Retina (tissue), 1 donor: ENCODE measurements around the gene TET3.
A peak's percentile ranks its signal among the peaks of the same experiment; 100 is the strongest.

Experiments
- DNase-seq: peaks from one replicate; pipeline ENCODE4 v3.0.0-alpha.2; 2016

Gene TET3

DNA sequence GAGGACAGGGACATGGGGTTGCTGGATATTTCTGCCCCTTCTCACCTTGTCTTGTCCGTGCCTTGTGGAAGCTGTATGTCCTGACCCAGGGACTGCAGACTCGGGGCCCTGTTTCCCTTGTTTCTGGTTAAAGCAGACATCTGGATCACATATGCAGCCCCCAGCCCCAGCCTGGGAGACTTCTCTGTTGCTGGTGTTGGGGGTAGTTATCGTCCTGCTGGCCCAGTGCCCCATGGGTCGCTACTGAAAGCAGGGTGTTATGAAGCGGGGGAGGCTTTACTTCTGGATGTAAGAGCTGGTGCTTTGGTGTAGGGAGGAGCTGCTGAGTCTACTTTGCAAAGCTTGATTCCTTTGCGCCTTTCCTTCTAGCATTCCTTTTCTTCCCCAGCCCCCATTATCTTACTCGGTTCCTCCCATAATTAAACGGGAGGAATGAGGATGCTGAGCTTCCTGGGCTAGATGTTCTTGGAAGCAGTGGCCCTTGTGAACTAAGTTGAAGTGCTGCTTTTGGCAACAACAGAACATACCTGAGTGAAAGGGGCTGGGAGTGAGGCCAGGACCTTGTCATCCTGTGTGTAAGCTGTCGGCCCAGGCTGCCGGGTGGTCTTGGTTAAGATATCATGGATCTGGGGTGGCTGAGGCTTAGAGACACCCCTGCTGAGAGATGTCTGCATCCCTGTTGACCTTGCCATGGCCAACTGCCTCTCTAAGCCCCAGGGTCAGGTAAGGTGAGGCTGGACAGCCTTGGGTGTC is 3.4 kb downstream of the TET3 start:
- peak; percentile 39 for DNase-seq

DNA sequence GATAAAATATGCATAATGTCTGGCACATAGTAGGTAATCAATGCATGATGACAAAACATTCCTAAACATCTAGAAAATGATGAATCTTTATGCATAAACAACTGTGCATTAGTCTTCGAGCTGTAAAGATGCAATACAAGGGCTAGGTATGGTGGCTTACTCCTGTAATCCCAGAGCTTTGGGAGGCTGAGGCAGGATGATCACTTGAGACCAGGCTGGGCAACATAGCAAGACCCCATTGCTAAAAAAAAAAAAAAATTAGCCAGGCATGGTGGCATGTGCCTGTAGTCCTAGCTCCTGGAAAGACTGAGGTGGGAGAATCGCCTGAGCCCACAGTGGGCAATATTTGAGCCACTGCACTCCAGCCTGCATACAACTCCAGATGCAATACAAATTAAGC is 5.3 kb downstream of the TET3 start:
- DNase-seq = no peak

DNA sequence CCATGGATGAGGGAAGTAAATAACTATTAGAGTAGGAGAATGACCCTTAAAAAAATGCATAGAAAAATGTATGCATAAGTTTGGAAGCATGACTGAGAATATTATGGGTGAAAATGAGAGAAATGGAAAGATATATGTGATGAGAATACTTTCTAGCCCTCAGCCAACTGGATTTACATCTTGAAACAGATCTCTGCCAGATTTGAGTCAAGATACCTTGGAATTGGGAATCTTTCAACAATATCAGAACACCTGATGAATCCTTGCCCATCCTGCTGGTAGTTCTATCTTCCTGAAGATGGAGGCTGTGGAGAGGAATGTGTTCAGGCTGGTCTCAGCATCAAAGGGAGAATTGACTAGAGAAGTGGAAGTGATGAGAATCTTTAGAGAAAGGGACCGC is 5.8 kb downstream of the TET3 start:
- DNase-seq = no peak

DNA sequence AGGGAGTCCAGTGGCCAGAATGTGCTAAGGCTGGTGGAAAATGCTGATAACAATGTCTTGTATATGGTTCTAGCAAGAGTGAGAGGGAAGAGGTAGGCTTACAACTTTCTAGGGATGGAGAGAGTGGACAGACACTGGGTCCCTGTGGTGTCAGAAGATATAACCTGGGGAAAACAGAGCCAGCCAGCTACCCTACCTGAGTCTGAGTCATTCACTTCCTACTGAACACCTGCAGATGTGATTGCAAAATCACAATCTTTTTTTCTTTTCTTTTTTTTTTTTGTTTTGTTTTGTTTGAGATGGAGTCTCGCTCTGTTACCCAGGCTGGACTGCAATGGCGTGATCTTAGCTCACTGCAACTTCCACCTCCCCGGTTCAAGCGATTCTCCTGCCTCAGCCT is 7.3 kb downstream of the TET3 start:
- no peak for DNase-seq

DNA sequence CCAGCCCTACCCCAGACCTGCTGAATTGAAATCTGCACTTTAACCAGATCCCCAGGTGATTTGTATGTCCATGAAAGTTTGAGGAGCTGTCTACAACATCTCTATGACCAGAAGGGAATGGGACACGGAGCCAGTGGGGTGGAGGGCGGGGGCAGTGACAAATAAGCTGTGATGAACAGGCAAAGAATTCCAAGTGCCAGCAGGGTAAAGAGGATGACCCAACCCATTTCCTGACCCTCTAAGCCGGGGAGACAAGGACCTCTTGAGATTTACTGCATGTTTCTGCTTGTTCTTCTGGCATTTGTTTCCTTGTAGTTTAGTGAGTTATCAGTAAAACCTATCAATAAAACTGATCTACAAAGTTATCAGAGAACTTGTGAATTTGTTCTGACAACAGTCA is 8.7 kb downstream of the TET3 start:
- DNase-seq = no peak

DNA sequence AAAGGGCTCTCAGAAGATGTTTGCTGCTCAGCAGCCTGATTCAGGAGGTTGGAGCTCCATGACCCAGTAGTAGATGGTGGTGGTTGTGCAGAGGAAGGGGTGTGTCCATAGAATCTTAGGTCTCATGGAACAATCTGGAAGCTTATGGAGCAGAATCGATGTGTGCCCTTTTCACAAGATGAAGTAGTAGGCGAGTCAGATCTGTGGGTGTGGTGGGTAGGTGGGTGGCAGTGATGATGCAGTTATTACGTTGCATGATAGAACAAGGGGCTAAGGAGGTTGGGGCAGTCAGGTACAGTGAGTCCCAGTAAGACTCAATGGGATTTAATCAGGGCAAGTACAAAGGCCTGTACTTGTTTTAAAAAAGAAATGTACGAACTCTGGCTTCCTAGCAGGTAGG is 9.1 kb downstream of the TET3 start:
- DNase-seq = no peak

DNA sequence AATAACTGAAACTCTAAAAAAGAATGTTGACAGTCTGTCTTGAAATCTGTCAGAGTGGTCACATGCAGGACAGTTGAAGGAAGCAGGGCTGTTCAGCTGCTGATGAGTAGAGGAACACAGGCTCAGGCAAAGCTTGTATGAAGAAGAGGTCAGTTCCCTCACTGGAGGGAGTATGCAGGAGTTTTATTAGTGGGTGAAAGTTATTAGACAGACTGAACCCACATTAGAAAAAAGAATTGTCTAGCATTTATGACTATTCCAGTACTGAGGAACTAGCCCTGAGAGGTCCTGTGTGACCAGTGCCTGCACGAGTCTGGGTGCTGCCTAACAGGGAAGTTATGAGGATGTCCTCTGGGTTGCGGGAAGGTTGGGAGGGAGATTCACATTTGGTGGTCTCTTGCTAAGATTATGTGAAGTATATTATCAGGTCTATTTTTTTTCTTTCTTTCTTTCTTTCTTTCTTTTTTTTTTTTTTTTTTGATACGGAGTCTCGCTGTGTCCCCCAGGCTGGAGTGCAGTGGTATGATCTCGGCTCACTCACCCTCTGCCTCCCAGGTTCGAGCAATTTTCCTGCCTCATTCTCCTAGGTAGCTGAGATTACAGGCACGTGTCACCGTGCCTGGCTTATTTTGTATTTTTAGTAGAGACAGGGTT is 9.6 kb downstream of the TET3 start:
- no peak for DNase-seq

DNA sequence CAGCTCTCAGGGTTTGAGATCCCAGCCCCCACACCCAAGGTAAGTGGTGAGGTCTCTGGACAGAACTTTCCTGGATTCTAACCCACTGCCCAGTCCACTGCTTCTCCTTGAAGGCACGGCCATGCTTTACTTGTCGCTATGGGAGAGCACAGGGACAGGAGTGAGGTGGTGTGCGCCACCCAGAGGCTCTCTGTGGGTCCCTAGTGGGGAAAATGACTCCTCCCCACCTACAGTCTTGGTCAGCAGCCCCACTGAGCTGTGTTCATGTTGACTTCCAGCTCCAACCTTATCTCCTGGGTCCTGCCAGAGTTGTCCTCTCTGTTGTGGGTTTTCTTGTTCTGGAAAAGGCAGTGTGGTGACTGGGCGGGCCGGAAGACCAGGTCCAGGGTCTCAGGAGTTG is 11.1 kb downstream of the TET3 start:
- no peak for DNase-seq

DNA sequence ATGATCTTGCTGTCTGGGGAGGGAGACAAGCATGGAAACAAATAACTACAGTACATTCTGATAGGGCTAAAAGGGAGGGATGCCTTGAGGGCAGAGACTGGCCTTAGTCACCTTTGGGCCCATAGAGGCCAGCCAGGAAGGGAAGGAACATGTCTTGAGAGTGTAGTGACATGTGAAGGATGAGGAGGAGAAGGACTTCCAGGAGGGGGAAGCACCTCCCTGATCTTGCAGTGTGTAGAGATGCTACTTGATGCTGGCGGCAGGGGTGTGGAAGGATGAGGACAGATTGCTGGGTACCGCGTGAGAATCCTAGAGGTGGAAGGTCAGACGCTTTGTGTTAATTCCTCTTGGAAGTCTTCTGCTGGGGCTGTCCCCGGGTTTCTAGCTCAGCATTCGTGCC is 13.1 kb downstream of the TET3 start:
- DNase-seq = no peak

DNA sequence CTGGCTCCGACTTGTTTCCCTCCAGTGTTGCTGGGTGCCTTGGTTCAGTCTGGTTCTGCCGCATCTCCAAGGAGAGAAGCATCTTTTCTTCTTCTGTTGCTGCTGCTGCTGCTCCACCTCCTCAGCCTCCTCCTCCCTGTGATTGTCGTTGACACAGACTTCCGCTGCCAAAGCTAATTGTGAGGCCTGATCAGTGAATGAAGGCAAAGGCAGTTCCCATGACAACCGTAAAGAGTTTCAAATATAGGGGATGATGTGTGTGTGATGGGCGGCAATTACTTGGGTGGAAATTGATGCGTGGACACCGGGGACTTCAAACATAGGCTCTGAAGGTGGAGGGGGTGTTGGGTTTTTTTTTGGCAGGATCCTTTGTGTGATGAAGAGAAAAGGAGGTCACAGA is 13.7 kb downstream of the TET3 start:
- DNase-seq = peak; percentile 72

DNA sequence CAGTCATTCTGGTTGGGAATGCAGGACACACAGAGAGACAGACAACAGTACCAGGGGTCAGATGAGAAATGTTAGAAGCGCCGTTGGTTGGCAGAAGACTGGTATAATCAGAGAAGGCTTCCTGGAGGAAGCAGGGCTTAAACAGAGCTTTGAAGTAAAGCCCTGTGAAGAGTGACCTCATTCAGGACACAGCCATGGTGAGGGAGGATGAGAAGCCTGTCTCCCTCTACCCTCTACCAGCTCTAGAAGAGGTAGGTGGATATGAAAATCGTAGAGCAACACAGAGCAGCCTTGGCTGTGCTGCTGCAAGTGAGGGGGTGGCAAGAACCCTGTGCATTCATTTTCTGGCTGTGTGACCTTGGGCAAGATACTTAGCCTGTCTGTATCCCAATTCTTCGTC is 14.2 kb downstream of the TET3 start:
- DNase-seq = no peak

DNA sequence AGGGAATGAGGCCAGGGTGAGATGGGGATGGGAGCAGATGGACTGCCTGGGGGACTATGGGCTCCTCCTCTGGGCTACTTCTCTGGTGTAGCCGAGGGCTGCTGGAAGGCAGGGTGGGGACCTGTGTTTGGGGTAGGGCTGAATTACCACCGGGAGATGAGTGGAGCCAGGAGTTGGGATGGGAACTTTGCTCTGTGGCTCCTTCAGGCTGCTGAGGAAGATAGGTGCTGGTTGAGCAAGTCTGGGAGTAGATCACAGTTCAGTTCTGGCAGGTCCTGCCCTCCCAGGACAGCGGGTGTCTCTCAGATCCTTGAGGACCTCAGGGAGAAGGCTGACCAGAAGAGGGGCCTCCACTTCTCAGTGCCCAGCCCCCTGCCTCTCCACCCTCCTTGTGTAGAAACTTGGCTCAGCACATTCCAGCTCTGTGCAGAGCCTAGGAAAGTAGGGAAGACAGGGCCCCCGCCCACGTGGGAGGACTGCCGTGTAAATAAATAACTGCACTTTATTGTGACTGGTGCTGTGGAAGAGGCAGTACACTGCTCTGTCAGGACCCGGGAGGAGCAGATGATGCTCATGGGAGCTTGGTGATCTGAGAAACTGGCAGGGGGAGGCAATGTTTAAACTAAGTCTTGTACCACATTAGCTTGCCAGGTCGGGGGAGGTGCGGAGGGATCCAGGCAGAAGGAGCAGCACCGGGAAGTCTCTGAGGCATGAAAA is 15.3 kb downstream of the TET3 start:
- DNase-seq = peak; percentile 39

DNA sequence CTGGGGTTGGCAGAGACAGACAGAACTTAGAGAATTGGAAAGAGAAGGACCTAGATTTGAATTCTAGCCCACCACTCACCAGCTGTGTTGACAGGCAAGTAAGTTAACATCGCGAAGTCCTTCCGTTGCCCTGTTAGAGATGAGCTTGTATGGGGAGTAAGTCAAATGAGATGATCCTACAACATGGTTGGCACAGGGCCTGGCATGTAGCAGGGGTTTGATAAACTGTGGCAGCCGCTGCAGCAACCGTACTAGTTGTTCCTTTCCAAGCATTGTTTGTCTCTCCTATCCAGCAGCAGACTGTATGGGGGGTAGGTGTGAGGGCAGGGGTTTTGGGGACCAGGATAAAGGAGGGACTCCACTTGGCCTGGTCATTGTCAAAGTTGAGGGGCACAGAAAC is 16.0 kb downstream of the TET3 start:
- DNase-seq = no peak

DNA sequence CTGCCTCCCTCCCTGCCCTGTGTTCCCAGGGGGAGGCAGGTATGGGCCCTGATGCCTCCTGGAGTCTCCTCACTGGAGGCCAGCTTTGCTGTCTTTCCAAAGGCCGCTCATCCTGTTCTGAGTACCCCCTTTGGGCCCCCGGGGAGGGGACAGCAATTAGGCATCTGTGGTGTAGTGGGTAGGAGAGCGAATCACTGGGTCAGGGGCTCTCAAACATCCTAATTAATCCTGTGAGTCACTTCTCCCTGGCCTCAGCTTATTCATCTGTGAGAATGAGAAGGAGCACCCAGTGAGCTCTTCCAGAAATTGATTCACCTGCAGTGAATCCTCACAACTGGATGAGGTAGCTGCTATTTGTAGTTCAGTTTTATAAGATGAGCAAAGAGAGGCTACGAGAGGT is 16.4 kb downstream of the TET3 start:
- no peak for DNase-seq

DNA sequence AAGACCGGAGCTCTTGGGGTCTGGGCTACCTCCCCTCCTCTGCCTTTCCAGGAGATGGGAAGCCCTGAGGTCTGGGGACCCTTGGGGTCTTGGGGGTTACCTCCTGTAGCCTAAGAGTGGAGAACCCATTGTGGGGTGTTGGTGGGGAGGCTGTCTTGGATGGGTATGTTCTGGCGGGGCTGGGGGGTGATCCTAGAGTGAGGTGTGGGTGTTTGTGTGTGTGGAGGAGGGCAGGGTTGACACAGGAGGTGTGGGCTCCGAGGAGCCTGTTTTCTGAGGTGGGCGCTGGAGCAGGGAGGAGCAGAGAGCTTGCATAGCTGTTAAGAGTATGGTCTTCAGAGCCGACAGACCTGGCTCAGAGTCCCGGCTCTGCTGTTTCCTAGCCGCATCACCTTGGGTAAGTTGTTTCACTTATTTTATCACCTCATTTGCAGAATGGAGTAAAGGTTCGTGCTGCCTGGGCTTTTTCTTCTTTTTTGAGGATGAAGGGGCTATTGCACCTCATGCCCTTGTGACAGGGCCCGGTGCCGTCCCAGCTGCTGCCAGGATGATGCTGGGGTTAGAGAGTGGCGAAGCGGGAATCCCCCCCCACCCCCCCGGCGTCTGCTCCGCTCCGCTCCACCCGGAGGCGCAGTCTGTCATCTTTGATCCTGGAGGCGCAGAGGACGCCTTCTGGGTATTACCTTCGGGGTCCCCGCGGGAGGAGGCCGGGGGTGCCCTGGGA is 17.2 kb downstream of the TET3 start:
- DNase-seq = no peak

DNA sequence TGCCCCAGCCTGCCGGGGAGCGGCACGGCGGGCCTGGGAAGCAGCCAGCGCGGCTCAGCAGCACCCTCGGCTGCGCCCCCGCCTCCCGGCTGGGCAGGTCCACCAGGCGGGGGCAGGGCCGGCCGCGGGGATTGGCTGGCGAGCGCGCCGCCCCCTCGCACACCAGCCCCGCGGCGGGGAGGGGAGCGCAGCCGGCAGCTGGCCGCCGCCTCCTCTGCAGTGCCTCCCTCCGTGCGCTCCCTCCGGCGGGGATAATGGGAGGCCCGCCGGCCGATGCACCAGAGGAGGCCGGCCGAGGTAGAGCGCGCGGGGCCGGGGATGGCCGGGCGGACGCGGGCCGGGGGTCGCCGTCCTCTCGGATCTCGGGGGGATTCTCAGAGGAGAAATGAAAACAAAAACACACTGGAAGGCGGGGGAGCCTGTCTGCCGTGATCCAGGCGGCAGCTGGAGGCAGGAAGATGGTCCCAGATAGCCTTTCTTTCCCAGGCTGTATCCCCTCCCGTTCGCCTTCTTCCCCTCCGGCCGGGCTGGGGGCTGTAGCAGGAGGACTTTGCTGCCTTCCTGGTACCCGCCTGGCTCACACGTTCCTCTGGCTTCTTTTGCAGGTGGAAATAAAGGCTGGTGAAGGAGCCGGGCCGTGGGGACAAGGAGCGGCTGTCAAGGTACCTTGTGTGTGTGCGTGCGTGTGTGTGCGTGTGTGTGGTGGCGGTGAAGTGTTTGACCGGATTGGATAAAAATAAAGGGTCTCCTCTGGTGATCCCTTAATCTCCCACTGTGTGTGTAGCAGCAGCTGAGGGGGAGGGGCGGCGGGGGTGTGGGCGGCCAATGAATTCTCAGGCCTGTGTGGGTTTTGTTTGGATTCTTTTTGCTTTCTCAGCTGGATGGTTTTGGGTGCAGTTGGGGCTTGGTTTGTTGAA is 18.1 kb downstream of the TET3 start:
- peak; percentile 92 for DNase-seq

DNA sequence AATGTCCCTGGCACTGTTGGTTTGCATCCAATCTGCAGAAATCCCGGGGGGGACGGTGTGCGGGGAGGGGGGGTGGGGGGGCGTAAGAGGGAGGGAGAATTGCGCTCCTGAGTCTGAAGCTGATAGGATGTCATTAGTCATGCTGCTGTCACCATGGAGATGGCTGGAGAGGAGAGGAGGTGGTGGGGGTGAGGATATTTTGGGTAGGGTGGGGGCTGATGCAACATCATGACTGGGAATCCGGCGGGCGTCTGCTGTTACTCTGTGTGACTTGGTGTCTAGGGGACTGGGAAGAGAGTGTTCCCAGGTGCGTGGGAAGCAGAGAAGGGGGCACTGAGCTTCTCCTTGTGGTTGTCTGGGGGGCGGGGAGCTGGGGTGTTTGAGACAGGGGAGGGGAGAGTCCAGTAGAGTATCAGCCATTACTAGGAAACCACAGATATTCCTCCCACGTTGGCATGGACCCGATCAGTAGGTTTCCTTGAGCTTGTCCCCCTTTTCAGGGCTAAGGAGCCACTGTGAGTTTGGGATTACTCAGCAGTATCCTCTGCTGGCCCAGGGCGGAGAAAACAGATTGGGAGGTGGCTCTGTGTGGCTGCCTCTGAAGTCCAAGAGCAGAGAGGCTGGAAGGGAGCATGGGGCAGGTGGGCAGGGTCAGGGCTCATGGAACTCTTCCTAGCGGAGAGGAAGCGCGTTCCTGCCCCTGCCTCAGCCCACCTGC is 18.9 kb downstream of the TET3 start:
- no peak for DNase-seq

DNA sequence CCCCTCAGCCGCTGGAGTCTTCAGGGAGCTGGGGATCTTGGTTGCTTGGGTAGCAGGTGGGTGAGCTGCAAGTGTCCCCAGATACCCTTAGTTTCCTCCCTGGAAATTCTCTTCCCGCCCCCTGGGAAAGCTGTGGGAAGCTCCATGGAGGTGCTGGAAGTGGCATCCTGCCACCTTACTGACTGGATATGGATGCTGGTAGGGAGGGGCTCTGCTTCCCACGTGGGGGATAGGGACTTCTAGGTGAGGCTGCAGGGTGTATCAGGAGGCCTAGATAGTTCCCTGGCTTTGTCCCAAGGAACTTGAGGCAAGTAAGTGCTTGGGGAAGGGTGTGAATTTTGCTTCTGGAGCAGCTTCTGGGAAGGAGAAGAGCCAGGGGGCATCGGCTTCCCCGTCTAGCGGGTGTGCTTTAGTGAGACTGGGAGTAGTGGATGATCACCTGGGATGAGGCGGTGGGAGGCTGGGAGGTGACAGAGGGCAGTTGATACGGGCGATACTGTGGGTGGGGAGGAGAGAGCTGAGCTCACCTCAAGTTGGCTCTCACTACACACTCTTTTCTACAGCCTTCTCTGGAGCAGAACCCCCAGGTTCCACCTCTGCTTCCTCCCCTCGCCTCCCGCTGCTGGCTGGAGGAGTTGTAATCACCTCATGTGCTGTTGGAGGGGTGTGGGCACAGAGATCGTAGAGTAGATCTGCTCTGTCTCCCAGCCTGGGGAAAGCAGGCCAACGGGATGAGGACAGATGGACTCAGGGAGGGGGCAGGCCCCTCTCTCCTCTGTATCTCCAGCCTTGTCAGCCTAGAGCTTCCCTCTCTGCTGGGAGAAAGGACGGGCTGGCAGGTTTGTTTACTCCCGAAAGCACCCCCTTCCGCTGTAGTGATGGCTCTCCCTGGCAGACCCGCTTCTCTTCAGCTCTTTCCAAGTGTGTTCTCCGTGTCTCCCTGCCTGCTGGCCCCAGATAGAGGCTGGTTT is 19.8 kb downstream of the TET3 start:
- DNase-seq = no peak

DNA sequence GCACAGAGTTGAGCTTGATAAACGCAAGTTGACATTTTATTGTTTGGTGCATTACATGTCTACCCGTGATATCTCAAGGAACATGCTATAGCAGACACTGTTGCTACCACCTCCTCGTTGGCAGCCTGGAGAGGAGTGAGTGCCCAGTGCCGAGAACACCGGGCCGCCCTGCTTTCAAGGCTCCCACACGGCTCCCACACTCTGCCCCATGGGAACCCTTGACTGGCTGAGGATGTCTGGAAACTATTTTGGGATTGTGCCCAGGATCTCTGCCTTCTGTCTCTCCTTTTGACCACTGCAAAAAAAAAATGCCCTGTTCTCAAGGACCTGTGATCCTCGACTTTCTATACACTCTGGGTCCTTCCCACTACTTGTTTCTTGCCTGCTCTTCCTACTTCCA is 21.1 kb downstream of the TET3 start:
- DNase-seq = no peak

DNA sequence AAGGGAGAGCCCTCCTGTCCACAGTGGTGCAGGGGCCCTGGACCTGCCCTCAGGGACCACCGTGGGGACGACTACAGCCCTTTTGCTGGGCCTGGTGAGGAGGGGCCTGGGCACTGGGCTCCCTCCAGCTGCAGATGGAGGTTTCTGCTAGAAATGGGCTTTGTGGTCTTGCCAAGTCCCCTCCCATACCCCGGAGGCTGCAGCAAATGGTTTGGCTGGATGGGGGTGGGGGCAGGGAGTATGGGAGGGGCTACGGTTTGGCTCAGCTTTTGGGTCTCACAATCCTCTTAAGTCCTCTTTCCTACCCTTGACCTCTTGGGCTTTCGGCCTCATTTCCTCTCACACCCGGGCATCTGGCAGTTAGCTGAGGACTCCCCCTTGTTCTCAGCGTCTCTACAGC is 21.7 kb downstream of the TET3 start:
- no peak for DNase-seq

DNA sequence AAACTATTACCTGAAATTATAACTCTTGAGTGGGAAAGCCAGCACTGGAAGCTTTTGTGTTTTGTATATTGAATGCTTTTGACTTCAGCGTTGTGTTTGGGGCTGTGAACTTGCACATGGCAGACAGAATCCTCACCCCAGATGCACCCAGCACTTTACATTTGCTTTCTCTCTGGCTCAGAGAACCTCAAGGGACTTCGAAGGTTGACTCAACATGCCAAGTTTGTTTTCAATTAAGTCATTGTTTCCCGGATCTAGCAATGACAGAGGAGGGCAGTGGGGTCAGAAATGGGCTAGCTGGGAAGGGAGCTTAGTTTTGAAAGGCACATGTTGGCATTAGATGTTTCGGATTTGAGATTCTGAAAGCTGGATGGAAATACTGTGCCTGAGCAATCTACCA is 22.4 kb downstream of the TET3 start:
- DNase-seq = no peak
